OCI-LY3 (cell line): ENCODE results near the gene CTNNA1.

ENCODE experiments used
- H2AFZ ChIP-seq: fragments of 200-600, 300-600 bp; shearing (Covaris generic); 2 replicates; pipeline ENCODE4 v1.6.0; 2014; ENCODE audit warnings: antibody characterized with exemption, low read depth, low read length
- H3K27ac ChIP-seq: fragments of 200-600, 300-600 bp; sonication (generic); 2 replicates; pipeline ENCODE4 v1.5.1; 2014; ENCODE audit warnings: mild to moderate bottlenecking, low read length, moderate library complexity, mixed read lengths
- H3K27me3 ChIP-seq: fragments of 200-600, 300-600 bp; sonication (generic); 2 replicates; pipeline ENCODE4 v1.6.1; 2014; ENCODE audit warnings: low read depth, low read length, mixed read lengths
- H3K36me3 ChIP-seq: fragments of 200-600, 300-600 bp; sonication (generic); replicated peaks from 2 replicates; pipeline ENCODE3; 2014; ENCODE audit warnings: low read depth, low read length, mixed read lengths
- H3K4me1 ChIP-seq: fragments of 300-600, 200-600 bp; sonication (generic); 2 replicates; pipeline ENCODE4 v1.6.1; 2014; ENCODE audit warnings: low read length, mixed read lengths
- H3K4me2 ChIP-seq: fragments of 200-600, 300-600 bp; sonication (generic); 2 replicates; pipeline ENCODE4 v1.6.1; 2014; ENCODE audit warnings: low read length, mixed read lengths
- H3K4me3 ChIP-seq: fragments of 300-600, 200-600 bp; sonication (generic); 2 replicates; pipeline ENCODE4 v1.5.1; 2014; ENCODE audit warnings: antibody characterized with exemption, mild to moderate bottlenecking, low read length, moderate library complexity
- H3K79me2 ChIP-seq: fragments of 300-600, 200-600 bp; shearing (Covaris generic); 2 replicates; pipeline ENCODE4 v1.6.1; 2014; ENCODE audit warnings: mild to moderate bottlenecking, low read length, mixed read lengths
- H3K9ac ChIP-seq: fragments of 300-600, 200-600 bp; shearing (Covaris generic); 2 replicates; pipeline ENCODE4 v1.6.0; 2014; ENCODE audit warnings: mild to moderate bottlenecking, low read length, moderate library complexity
- H3K9me3 ChIP-seq: fragments of 200-600, 300-600 bp; shearing (Covaris generic); 2 replicates; pipeline ENCODE4 v1.6.1; 2014; ENCODE audit warnings: low read length, mixed read lengths; ENCODE audit not compliant: insufficient read depth
- H4K20me1 ChIP-seq: fragments of 200-600, 300-600 bp; sonication (generic); 2 replicates; pipeline ENCODE4 v1.6.1; 2016; ENCODE audit warnings: low read length, mixed read lengths; ENCODE audit not compliant: insufficient read depth
- CTCF ChIP-seq: fragments of 200-600, 300-600 bp; sonication (generic); IDR thresholded peaks from 2 replicates; pipeline ENCODE4 v1.5.1; 2014; ENCODE audit warnings: antibody characterized with exemption, low read length, low read depth
- EZH2phosphoT487 ChIP-seq: fragments of 200-600 bp; shearing (Covaris generic); IDR thresholded peaks from 2 replicates; pipeline ENCODE4 v1.6.1; 2018; ENCODE audit warnings: antibody characterized with exemption, mixed run types, low read depth

CTNNA1 gene

GRCh38 chr5:138732466-138732865 lies 20.8 kb upstream of the CTNNA1 start:
- Histone ChIP-seq H3K36me3 (no peaks in the 10 kb centered on the region), H3K4me2 (no peak overlapping the region), H3K9me3 (no peaks in the 10 kb centered on the region), H3K79me2 (no peaks in the 10 kb centered on the region), H2AFZ (no peak overlapping the region), H3K4me3 (no peak overlapping the region), H3K27ac (no peak overlapping the region), H4K20me1 (no peaks in the 10 kb centered on the region), H3K4me1 (no peaks in the 10 kb centered on the region), H3K9ac (no peak overlapping the region), H3K27me3 (no peaks in the 10 kb centered on the region)
- TF ChIP-seq CTCF (no peak), EZH2phosphoT487 (no peak)

- H2AFZ ChIP-seq, result no peak overlapping the region
- no peak overlapping the region for H3K9ac ChIP-seq
- no peaks in the 10 kb centered on the region for H3K36me3 ChIP-seq
- no peaks in the 10 kb centered on the region for H4K20me1 ChIP-seq
- H3K4me3 ChIP-seq, result no peak overlapping the region
- no peak overlapping the region for H3K4me2 ChIP-seq
- H3K79me2 ChIP-seq, result no peaks in the 10 kb centered on the region
- H3K4me1 ChIP-seq, result peaks cover 4% of the 10 kb centered on the region
- H3K27ac ChIP-seq, result no peak overlapping the region
- H3K9me3 ChIP-seq, result no peaks in the 10 kb centered on the region
- TF ChIP-seq EZH2phosphoT487 (no peak), CTCF (no peak)
- H3K27me3 ChIP-seq, result no peaks in the 10 kb centered on the region
Measured at GRCh38 chr5:138732933-138733332, 20.3 kb upstream of the CTNNA1 start.

- peaks cover 10% of the 10 kb centered on the region for H3K4me1 ChIP-seq
- no peak for TF ChIP-seq CTCF
- no peak for TF ChIP-seq EZH2phosphoT487
- H3K79me2 ChIP-seq, result no peaks in the 10 kb centered on the region
- no peak overlapping the region for H3K4me3 ChIP-seq
- no peaks in the 10 kb centered on the region for H3K27me3 ChIP-seq
- no peak overlapping the region for H3K4me2 ChIP-seq
- no peak overlapping the region for H2AFZ ChIP-seq
- no peak overlapping the region for H3K27ac ChIP-seq
- no peaks in the 10 kb centered on the region for H3K9me3 ChIP-seq
- H3K36me3 ChIP-seq, result no peaks in the 10 kb centered on the region
- H4K20me1 ChIP-seq, result no peaks in the 10 kb centered on the region
- no peak overlapping the region for H3K9ac ChIP-seq
Measured at GRCh38 chr5:138733509-138733908, 19.7 kb upstream of the CTNNA1 start.

GRCh38 chr5:138736293-138736692 lies 16.9 kb upstream of the CTNNA1 start:
- Histone ChIP-seq H2AFZ (no peak overlapping the region), H3K4me2 (no peak overlapping the region), H3K9ac (no peak overlapping the region), H3K9me3 (no peaks in the 10 kb centered on the region), H3K4me1 (peaks cover 29% of the 10 kb centered on the region), H3K36me3 (no peaks in the 10 kb centered on the region), H3K27ac (no peak overlapping the region), H3K27me3 (no peaks in the 10 kb centered on the region), H3K79me2 (no peaks in the 10 kb centered on the region), H3K4me3 (no peak overlapping the region), H4K20me1 (no peaks in the 10 kb centered on the region)
- TF ChIP-seq CTCF (no peak), EZH2phosphoT487 (no peak)
